HG02943 (cell line): ENCODE measurements around the gene MLYCD.

Experiments used
- ATAC-seq: cut with Tn5 transposase; IDR thresholded peaks from one replicate; pipeline ENCODE4 v1.9.1; 2021; ENCODE audit warnings: mild to moderate bottlenecking, low read depth, moderate library complexity; ENCODE audit not compliant: unreplicated experiment

The MLYCD gene

GRCh38 chr16:83966153-83966696, 67.3 kb downstream of the MLYCD start:
- no peak for ATAC-seq

GRCh38 chr16:83967091-83967490, 68.2 kb downstream of the MLYCD start:
- ATAC-seq, result no peak

- no peak for ATAC-seq
Measured at GRCh38 chr16:83967838-83968305, 69.0 kb downstream of the MLYCD start, which contains the start of gene NECAB2. Gene NECAB2, plus strand, starts transcription at chr16:83968244. Its CDS starts 405 bp downstream, at chr16:83968649.

- no peak for ATAC-seq
Measured at GRCh38 chr16:83968306-83968851, 69.5 kb downstream of the MLYCD start.

GRCh38 chr16:83968891-83969649, 70.2 kb downstream of the MLYCD start:
- no peak for ATAC-seq

- no peak for ATAC-seq
Measured at GRCh38 chr16:83969771-83970429, 71.0 kb downstream of the MLYCD start.

GRCh38 chr16:83970430-83970815, 71.5 kb downstream of the MLYCD start:
- no peak for ATAC-seq

GRCh38 chr16:83971165-83972130, 72.5 kb downstream of the MLYCD start:
- ATAC-seq, result no peak

GRCh38 chr16:83972256-83973008, 73.5 kb downstream of the MLYCD start:
- no peak for ATAC-seq

- ATAC-seq, result no peak
Measured at GRCh38 chr16:83973077-83973476, 74.2 kb downstream of the MLYCD start.

GRCh38 chr16:83973581-83974385, 74.9 kb downstream of the MLYCD start:
- ATAC-seq, result no peak

GRCh38 chr16:83974475-83974874, 75.6 kb downstream of the MLYCD start:
- ATAC-seq, result no peak

GRCh38 chr16:83975590-83976260, 76.8 kb downstream of the MLYCD start:
- no peak for ATAC-seq
